ENCODE data around the gene ZC3H18.

Gene ZC3H18

DNA sequence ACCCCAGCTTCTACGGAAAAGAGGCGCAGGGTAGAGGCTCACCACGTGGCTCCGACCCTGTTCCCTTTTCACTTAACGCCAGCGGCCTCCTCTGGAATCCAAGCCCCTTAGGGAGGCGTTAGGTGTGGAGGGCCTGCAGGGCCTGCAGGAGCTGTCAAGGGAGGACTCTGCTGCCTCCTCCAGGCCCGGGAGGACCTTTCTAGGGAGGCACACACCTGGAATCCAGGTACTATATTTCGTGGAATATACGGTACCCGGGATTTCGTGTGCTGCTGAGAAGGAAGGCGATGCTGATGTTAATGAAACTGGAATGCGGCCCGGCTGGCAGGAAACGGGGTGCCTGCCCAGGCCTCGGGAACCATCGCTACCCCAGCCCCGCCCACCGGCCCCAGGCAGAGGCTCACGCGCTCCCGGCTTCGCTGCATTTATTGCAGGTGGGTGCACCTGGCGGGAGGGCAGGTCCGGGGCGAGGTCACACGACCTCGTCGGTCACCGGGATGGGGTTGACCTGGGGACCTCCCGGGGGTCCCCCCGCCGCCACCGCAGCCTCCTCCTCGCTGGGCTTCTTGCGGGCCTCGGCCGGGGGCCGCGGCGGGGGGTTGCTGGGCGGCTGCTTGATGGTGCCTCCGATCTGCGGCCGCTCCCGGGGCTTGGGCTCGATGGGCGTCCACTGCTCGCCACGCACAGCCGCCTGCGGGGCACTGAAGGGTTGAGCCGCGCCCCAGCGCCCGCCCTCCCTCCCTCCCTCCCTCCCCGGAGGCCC is 72.9 kb downstream of the ZC3H18 start:
- DNase-seq: no peak

DNA sequence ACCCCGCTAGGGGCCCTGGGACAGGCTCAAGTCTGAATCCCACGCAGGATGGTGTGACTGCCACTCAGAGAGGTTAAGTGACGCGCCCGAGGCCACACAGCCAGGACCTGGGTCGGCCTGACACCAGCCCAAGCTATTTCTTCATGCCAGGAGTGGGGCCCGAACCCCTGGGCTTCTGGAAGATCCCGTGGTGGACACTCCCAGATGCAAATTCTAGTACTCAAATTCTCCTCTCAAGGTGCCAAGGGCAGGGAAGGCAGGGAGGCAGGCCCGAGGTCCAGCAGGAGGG is 73.4 kb downstream of the ZC3H18 start:
- no peak for DNase-seq

- no peak for DNase-seq
Measured at GRCh38 chr16:88645455-88645854, 75.3 kb downstream of the ZC3H18 start.

DNA sequence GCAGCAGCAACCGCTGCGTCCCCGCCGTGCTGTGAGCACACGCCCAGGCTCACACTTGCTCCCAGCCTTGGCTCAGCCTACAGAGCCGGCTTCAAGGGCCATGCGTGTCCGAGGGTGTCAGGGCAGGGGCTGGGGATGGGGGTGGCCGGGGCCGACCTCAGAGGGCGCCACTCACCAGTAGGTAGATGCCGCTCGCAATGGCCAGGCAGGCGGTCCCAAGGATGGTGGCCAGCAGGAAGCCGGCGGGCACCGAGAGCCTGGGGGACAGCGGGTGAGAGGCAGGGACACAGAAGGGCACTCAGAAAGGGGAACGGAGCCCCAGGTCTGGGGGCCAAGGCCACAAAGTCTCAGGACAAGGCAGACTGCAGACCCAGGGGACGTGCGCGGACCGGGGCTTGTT is 75.7 kb downstream of the ZC3H18 start:
- no peak for DNase-seq

GRCh38 chr16:88646345-88647034 is 76.3 kb downstream of the ZC3H18 start:
- DNase-seq: no peak

- no peak for DNase-seq
Measured at GRCh38 chr16:88647178-88648070, 77.2 kb downstream of the ZC3H18 start.

DNA sequence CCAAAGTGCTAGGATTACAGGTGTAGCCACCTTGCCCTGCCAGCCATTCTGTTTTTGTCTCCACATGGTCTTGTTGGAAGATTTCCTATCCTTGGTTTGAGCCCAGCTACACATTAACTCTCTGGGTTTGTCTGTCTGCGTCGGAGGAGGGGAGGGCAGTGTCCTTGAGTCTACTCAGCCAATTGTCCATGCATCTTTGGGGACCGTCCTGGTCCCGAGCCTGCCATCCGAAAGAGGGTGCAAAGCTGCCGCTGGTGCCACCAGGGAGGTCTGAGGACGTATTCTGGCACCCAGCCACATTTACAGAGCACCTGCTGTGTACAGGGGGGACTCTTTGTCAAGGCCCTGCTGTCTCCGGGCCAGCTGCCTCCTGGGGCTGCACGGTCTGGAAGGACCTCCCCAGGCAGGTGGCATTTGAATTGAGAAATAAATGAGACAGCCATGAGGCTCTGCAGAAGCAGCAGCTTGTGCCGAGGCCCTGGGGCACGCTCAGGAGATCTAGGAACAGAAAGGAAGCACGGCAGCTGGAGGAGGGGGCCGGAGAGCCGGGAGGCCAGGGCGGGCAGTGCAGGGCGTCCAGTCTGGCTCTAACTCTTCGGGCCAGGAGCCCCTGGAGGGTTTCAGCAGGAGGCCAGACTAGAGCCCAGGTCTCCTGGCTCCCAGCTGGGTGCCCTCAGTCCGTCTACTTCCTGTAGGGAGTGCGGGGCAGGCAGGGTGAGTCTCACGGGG is 79.2 kb downstream of the ZC3H18 start:
- no peak for DNase-seq

DNA sequence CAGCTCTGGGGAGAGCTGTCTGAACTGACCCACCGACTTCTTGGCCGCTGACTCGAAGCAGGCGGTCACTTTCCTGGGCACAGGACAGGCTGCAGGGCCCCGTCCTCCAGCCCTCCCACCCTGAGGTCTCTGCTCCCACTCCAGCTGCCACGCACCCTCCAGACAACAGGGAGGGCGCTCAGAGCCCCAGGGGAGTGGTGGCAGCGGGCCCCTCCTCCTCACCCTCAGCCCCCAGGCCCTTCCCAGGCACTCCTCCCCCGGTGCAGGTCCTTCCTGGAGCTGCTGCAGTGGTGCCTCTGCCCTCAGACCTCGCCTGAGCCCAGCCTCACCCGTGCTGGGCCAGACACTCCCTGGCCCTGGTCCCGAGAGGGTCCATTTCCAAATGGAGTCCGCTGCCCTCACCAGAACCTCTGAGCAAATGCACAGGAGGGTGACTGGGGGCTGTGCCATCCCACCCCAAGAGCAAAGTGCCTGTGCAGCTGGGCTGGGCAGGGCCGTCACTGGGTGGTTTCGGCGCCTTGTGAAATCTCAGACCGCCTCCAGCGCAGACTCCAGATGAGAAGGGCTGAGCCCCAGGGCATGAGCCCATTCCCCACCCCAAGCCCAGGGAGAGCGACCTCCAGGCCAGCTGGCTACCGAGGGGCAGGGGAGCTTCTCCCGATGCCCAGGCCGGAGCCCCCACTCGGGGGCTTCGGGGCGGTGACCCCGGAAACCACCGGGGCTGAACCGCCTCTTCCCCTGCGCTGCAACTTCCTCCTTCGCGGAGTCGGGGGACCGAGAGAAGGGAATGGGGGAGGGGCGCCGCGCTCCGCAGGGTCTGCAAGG is 79.9 kb downstream of the ZC3H18 start:
- DNase-seq: no peak

DNA sequence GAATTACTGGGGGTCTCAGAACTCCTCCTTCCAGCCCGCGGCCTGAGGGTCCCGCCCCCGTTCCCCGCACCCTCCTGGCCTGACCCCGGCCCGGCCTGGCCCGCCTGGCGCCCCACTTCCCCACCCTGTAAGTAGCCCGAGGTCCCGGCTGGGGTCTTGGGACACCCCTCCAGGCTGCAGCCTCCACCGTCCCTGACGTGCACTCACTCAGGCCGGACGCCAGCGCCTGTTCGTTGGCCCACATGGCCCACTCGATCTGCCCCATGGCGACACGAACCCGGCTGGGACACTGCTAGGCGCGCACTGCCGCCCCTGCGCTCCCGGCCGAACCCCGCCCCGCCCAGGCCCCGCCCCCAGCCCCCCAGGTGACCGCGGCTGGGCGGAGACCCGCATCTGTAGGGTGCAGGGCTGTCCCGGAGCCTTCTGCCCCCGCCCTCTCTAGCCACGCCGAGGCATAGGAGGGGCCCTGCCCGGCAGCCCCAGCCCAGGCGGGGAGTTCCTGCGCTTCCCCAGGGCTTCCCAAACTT is 80.6 kb downstream of the ZC3H18 start, which contains the start of gene CYBA:
CYBA (minus strand) TSS at position 305 of the 527 bp plus-strand sequence; CDS start at position 265, 40 bp downstream.
- DNase-seq: no peak

DNA sequence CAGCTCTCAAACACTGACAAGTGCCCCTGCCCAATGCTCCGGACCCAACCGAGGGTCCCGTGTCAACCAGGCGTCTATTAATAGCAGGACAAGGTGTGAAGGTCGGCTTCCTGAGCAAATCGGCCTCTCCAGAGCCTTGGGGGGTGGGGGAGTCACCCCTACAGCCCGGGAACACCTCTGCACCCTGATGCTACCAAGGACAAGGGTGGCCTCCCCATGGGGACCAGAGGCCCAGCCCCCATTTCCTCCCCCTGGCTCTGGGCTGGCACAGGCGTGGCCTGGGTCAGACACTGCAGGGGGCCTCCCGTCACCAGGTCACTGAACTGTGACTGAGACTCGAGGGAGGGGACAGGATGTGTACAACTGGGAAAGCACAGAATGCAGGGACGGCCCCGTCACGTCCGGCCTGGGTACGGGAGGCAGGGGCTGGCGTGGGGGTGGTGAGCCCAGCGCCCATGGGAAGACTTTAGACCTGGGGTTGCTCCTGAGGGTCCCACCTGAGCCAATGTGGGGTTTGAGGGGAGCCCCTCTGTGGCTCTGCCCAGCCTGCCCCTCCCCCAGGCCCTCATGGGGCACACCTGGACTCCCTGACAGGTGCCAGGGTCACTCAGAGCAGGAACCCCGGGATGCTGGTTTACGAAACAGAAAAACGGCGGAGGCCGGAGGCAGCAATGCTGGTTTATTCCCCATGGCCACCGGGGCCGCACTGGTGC is 81.2 kb downstream of the ZC3H18 start:
- no peak for DNase-seq

DNA sequence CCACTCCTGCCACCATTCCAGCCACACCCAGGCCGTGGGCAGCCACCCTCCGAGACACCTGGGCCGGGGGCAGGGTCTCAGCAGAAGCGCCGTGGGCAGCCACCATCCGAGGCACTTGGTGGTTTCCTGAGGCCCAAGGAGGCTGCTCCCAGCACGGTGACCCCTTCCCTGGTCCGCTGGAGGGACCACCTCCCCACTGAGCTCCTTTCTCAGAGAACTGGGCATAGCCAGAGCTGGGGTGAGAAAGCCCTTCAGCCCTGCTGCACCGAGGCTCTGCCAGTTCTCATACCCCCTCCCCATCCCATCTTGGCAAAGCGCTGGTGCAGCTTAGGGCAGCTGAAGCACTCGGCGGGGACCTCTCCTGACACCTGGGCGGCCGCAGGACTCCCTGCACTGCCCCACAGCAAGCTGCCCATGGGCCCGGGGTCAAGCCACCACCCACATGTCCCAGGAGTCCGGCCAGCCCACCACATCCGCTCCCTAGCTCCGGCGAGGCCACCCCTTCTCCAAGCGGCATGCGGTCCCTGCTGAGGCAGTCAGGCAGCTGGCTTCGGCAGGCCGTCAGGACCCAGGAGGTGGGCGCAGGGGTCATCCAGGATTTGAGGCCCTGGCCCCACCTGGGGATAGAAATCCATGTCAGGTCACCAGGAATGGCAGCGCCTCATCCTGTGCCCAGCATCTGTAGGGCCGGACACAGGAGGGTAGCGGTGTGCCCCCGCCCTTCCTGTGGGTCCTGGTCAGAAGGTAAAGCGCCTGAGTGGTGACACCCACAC is 82.0 kb downstream of the ZC3H18 start:
- no peak for DNase-seq

- no peak for DNase-seq
Measured at GRCh38 chr16:88652762-88653063, 82.5 kb downstream of the ZC3H18 start.

GRCh38 chr16:88653101-88653500 is 82.9 kb downstream of the ZC3H18 start:
- DNase-seq: no peak

- DNase-seq: no peak
Measured at GRCh38 chr16:88653596-88654362, 83.6 kb downstream of the ZC3H18 start.

DNA sequence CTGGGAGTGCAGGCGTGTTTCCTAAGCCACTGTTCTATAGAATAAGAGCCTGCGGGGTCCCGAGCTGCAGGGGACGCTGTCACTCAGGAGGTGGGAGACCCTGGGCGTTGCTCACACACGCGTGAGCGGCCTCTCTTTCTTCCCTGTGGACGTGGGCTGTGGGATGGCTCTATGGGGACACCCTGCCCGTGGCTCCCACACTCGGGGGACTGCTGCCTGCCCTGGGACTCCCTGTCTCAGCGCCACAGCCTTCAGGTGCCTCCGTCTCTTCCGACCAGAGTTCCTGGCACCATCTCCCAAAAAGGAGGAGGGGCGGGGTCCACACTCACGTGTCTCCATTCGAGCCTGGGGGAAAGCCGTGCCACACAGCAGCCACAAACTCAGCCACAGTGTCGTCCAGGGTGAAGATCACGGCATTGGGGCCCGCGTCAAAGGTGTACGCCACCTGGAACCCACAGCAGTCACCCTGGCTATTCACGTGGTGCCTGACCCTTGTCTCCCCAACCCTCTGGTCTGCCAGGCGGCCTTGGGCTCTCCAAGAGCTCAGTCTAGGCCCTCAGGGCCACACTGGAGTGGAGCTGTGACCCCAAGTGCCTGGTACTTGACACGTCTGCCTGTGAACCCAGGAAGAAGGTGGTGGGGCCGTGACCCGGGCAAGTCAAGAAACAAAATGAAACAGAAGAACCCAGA is 84.3 kb downstream of the ZC3H18 start:
- DNase-seq: no peak

GRCh38 chr16:88655053-88655732 is 85.0 kb downstream of the ZC3H18 start:
- no peak for DNase-seq

DNA sequence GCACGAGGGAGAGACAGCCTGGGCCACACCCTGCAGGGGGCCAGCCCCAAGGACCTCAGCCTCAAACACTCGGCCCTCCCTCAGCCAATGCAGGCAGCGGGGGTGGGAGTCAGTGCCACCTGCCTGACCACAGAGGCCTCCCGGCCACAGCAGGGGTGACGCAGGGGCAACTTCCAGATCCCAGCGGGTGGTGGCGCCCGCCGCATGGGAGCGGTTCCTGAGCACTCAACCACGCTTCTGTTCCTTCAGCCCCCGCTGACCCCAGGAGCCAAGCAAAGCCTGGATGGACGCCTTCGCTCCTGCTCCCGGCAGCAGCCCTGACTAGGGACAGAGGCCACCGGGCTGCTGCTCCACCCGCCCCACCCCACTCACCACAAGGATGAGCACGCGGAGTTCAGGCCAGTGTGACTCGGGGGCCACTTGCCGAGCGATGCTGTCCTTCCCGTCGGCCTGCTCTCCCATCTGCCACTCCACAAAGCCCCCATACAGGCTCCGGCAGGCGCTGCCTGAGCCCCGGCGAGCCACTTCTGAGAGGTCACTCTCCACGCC is 85.6 kb downstream of the ZC3H18 start:
- DNase-seq: no peak

Measured in cerebellar nuclear complex (tissue), 1 donor.